Fibroblast of the conjunctiva (primary cell): ENCODE measurements around the gene CD164L2.

Experiments used
- DNase-seq: peaks from one replicate; pipeline ENCODE4 v3.0.0-alpha.2; 2010; ENCODE audit warnings: low read depth

The CD164L2 gene

DNA sequence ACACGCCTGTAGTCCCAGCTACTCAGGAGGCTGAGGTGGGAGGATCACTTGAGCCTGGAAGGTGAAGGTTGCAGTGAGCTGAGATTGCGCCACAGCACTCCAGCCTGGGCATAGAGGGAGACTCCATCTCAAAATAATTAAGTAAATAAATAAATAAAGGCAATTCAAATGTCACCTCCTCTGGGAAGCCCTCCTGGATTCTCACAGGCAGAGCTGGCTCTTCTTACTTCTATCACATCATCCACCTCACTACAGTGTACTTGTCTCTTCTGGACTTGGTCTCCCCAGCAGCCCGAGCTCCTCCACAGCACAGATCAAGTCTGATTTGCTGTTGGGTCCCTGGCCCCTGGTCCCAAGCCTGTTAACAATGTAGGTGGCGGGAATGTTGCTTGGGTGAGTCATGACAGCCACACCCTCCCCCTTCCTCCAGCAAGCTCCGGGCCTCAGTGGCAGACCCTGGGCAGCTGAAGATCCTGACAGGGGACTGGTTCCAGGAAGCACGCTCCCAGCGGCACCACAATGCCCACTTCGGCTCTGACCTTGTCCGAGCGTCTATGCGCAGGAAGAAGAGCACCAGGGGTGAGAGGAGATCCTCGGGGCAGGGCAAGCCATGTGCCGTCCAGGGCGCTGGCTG, 36.0 kb downstream of the CD164L2 start:
- no peak for DNase-seq

DNA sequence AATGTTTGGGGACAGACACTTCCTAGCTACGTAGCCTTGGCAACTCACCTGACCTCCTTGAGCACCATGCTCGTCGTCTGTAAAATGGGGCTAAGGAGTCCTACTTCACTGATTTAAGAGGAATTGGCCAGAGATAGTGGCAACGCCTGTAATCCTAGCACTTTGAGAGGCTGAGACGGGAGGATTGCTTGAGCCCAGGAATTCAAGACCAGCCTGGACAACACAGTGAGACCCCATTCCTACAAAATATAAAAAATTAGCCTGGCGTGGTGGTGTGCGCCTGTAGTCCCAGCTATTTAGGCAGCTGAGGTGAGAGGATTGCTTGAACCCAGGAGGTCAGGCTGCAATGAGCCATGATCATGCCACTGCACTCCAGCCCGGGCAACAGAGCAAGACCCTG, 36.8 kb downstream of the CD164L2 start:
- DNase-seq = no peak

DNA sequence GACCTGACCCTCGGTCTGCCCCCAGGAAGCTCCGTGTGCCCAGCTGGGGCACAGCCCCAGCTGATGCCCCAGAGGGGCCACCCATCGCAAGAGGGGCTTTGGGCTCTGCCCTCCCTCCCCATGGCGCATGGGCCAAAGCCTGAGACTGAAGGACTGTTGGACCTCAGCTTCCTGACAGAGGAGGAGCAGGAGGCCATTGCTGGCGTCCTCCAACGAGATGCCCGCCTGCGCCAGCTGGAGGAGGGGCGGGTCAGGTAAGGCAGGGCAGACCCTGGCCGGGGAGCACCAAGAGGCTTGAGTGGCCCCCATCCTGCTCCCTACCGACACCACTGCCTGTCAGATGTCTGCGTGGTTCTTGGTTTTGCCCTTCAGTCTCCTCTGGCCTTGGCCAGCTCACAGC, 37.9 kb downstream of the CD164L2 start:
- no peak for DNase-seq

DNA sequence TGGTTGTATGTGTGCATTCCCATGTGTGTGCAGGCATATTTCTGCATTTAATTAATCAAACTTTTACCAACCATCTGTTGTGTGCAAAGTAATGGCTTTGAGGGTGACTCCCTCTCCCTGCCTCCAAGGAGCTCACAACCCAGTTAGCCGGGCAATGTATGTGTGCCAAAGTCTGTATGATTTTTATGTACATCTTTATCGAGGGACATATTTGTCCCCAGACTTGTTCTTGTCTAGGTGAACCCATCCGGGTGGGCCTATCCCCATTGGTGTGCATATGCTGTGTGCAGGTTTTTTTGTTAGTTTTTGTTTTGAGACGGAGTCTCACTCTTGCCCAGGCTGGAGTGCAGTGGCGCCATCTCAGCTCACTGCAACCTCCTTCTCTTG, 39.5 kb downstream of the CD164L2 start:
- DNase-seq = no peak

DNA sequence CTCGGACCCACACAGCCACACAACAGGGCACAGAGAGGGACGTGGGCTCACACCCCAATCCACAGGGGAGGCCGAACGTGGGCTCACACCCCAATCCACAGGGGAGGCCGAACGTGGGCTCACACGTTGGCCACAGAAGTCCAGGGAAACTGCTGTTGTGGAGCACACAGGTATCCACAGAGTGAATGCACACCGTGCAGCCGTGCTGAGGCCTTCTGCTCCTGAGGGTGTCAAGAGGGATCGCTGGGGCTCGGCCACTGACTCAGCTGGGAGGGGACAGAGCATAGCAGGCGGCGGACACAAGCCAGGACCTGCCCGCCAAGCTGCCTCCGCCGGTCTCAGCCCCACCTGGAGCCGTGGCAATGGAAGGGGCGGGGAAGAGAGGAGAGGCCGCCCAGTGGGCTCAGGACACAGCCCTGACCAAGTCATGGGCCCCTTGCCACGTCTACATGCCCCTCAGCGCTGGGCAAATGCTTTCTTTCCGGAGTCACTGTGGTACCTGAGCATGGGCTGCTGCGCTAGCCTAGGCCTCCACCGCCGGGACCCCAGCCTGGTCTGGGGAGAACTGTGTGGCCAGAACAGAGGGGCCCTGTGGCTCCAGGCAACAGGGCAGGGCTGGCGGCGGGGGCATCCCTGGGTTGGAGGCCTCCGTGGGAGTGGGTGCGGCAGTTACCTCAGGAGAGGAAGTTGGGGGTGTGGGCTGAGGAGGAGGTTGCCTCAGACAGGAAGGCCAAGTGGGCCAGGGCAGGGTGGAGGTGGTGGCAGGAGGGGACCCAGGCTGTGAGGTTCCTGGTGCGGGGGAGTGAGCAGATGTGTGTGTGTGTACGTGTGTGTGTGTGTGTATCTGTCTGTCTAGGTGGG, 40.1 kb downstream of the CD164L2 start:
- DNase-seq = no peak

DNA sequence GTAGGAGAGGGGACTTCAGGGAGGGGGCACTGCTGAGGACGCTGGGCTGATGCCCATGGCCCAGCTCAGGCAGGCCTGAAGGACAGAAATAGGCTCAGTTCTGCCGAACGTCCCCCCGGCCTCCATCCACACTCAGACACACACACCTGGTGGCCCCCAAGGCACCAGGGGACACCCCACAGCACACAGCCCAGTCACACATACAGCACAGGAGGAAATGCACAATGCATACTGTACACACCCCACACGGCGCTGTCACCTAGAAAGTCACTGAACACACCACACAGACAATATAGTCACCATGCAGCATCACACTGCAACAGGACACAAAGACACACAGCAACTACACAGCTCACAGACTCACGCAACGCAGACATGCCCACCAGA, 40.7 kb downstream of the CD164L2 start:
- no peak for DNase-seq

DNA sequence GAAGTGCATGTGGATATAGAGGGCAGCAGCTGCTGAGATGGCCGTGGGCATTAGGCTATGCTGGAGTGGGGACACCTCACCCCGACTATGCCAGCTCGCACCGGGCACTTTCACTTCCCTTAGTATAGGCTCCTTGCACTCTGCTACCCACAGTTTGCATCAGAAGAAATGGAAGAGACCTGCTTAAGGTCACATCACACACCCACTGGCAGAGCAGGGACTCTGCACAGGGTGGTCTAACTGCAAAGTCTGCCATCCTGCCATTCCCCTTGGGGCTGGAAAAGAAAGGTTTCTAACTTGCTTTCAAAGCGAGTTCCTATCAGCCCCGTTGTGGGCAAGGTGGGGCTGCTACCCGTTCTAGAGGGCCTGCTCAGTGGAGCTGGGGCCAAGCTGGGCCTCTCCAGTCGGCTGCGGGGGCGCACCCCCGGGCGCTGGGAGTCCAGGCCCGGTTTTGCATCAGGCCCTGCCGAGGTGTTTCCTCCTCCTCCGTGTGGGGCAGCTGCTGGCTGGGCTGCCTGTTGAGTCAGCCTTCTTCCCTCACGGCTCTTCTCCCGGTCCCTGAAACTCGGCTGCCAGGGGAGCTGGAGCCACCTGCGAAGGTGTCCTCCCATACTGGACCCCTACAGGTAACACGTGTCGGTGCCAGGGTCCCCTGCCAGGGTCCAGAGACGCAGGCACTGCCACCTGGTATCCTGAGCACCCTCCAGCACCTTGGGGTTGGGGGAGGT, 41.4 kb downstream of the CD164L2 start, which contains the start of gene SYTL1:
SYTL1 (plus strand) TSS at position 498 of the 728 bp plus-strand sequence. CDS start 3,313 bp downstream, outside the sequence.
- DNase-seq = no peak

DNA sequence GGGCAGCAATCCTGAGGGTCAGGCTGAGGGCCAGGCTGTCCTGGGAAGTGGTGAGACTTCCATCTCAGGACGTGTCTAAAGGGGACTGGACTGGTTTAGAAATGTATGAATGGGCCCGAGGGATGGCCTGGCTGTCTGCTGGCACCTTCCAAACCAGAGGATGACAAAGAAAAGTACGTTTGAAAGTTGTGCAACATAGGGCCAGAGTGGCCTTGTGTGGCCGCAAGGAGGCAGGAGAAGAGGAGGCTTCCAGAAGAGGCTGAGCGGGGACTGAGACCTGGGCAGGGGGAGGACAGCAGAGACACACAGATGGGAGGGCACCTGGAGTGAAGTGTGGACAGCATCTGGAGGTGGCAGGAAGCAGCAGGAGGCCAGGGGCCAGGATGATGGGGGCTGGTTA, 43.9 kb downstream of the CD164L2 start:
- DNase-seq = no peak

DNA sequence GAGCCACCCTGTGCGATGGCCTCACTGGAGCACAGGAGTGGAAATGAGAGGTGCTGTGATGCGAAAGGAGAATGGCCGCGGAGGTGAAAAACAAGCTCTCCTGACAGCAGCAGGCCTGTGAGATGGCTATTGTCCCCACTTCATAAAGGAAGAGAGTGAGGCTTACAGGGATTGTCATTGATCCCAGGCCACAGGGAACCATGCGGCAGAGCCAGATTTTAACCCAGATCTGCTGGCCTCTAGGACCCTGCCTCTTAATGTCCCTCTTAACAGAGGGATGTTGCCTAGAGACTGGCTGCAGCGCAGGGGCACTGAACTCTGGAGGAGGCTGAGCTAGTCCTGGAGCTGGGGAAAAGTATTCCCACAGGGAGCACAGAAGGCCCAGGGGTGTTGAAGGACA, 44.4 kb downstream of the CD164L2 start:
- no peak for DNase-seq

DNA sequence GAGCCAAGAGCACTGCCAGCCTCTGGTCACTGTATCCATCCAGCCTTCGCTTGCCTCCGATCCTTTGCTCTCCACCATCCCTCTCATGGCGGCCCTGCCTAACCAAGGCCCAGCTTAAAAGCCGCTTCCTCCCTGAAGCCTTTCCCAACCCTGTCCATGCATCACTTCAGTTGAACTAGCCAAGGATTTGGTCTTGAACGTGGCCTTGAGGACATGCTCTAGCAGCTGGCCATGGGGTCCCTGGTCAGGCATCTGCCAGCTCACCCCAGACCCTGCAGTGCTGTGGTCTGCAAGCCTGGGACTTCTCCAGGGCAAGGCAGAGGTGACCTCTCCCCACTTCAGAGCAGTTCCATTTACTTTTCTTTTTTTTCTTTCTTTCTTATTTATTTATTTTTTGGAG, 46.4 kb downstream of the CD164L2 start:
- DNase-seq = no peak

DNA sequence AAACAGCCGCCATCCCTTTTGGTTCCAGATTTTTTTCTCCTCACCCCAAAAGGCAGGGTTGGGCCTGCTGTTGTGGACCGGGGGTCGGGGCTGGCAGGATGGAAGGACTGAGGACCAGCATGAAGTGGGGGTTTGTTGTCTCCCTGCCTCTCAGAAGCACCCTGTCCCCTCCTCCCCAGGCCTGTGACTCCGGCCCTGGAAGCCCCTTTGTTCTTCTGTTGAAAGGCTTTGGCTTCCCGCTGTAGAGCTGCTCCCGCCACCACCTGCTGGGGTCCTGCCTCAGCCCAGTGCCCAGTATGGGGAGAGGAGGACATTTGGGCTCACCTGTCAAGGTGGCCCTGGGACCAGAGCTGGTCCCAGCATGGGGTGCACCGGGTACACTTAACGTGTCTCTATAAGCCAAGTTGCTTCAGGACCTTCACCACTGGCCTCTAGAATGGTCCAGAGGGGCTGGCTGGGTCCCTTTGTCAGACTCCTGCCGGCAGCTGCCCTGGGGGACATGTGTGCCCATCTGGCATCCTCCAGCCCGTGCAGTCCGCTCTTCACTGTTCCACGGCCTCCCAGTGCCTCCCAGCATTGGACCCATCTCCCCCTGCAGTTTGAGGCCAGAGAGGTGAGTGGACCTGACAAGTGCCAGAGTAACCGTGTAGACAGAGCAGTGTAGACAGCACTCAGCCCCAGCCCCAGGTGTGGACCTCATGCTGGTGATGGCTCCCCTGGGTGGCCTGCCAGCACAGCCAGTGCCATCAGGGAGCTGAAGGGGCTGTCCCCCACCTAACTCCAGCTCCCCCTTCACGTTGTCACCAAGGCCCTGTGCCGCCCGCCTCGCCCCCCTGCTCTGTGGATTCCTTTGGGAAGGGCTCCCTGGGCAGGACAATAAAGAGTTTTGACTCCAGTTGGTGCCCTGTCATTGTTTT, 47.4 kb downstream of the CD164L2 start:
- no peak for DNase-seq

DNA sequence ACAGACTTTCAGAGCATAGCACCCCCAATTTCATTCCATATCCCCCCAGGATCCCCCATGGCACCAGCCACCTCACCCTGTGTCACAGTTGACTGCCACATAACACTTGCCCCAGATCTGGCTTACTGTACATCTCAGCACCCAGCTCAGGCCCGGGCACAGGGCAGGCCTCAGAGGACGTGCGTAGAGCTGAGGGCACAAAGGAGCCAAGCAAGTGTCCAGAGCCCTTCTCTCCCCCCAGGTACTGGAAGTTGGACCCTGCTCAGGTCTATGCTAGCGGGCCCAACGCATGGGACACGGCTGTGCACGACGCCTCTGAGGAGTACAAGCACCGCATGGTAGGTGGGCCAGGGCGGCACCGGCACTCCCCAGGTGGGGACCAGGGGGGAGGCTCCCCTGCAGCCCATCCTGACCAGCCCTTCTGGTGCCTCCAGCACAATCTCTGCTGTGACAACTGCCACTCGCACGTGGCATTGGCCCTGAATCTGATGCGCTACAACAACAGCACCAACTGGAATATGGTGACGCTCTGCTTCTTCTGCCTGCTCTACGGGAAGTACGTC, 49.3 kb downstream of the CD164L2 start:
- no peak for DNase-seq

DNA sequence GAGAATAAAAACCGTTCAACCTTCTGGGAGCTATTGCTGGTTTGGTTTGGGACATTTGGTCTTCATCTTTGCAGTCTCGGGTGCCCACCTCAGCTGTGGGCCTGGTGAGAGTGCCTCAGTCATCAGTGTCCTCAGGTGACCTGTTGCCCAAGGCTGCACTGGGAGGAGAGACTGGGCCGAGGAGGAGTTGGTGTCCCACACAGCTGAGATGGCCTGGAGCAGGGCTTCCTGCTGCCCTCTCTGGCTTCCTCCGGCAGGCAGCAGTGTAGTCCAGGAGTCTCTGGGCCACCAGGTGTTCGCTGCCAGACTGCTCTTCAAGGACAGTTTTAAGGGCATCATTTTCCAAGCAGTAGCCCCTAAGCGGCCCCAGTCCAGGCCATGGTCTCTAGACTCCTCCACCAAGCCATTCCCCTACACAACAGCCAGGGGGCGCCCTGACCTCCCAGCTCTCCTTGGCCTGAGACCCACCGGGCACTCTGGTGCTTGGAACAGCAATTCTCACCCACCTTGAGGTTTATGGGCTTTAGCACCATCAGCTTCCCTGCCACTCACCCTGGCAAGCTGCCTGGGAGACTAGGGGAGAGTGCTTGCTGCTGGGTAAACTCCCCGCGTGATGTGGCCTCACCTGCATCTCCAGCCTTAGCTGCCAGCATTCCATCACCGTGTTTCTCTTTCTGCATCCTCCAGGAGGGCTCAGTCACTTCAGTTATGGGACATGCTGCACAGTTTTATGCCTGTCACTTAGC, 50.4 kb downstream of the CD164L2 start:
- no peak for DNase-seq

DNA sequence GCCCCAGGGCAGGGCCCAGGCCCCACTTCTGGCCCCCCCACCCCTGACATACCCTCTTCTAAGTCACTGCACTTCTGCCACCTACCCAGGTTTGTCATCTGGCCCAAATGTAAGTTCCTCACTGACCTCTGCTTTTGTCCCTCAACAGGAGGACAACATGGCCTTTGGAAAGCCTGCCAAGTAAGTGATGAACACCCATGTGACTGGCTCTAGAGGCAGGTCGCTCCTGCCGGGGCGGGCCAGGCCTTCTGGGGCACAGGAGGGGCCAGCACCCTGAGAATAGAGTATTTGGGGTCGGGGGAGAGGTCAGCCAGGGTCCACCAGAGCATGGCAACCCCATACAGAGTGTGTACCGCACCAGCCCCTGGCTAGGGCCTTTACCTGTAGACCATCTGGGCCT, 51.2 kb downstream of the CD164L2 start:
- no peak for DNase-seq

DNA sequence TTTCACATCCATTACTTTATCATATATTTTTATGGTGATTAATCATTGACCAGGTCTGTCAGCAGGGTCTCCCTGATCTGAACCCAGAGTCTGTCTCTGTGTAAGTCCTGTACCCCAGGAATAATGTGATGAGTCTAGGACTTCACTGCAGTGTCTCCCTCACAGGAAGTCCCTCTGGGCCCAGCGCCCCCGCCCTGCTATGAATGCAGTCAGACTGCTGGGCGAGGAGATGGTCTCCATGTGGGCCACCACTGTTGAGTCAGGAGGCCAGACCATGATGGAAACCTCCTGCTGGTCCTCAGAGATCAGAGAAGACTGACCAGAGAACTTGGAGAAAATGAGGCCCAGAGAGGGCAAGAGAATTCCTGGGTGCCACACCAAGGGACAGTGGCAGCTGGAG, 51.7 kb downstream of the CD164L2 start:
- no peak for DNase-seq

DNA sequence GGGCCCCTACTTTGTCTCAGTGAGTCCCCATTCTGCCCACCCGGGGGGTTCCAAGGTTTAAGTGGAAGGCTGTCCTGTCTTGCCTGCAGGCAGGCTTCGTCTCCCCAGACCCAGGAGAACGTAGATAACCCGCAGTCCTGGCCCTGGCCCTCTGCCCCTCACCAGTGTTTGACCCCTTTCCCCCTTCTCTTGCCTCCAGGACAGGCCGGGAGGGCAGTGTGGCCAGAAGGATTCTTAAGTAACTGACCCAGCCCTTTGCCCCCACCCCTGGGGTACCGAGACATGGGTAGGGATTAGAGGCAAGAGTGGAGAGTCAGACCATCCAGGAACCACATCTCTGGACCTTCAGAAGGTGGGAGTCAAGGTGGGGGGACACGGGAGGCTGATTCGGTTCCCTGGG, 52.3 kb downstream of the CD164L2 start:
- DNase-seq = no peak
